Measurements from ENCODE around the gene NRSN1. TPM values are rescaled to one million over a fixed set of nuclear protein-coding genes. Genes with fewer than 3 reads are reported as not detected.

NRSN1 gene
- total RNA-seq (under 1 TPM in 1 of 2 donors, not detected in 1; 0.17 TPM), polyA plus RNA-seq (not detected)
- long read RNA-seq, donor 1 = 0 reads
- long read RNA-seq, donor 2 = 0 reads
- long read RNA-seq, donor 3 = 0 reads
- long read RNA-seq, donor 4 = 0 reads
- long read RNA-seq, donor 5 = 0 reads

DNA sequence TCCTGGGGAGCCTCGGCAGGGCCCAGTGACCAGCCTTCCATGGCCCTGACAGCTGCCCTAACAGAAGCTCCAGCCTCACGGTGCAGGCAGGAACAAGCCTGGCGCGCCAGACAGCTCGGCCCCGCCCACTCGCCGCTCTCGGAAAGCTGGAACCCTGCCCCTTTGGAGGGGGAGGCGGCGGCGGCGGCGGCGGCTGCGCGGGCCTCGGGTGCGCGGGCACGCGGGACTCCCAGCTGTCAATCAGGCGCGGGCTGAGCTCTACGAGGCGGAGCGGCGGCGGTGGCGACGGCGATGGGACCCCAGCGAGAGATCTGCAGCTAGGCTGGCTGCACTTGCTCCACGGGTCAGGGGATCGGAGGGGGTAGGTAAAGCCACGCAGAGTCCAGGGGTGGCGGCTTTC, at the start of gene NRSN1:
Gene NRSN1 (plus strand): TSS at position 236 of the 400 bp plus-strand sequence. CDS start 8,113 bp downstream, outside the sequence.
- no peaks in the 10 kb centered on the region for H3K36me3 ChIP-seq (ENCODE audit: control insufficient read depth in 4 of 4, insufficient read depth in 4 of 4, low read length in 4 of 4)
- no peak within 1 kb of the TSS for H3K4me3 ChIP-seq
- H3K9me3 ChIP-seq (ENCODE audit: control insufficient read depth in 4 of 4, insufficient read depth in 3 of 4, low read length in 3 of 4) = no peaks in the 10 kb centered on the region
- H3K27ac ChIP-seq (ENCODE audit: low read depth in 1 of 2, low read length in 1 of 2) = no peak within 1 kb of the TSS
- H3K27me3 ChIP-seq (ENCODE audit: control insufficient read depth in 3 of 3, insufficient read depth in 3 of 3, low read length in 2 of 3) = no peaks in the 10 kb centered on the region
- TF ChIP-seq, protein P1, sequence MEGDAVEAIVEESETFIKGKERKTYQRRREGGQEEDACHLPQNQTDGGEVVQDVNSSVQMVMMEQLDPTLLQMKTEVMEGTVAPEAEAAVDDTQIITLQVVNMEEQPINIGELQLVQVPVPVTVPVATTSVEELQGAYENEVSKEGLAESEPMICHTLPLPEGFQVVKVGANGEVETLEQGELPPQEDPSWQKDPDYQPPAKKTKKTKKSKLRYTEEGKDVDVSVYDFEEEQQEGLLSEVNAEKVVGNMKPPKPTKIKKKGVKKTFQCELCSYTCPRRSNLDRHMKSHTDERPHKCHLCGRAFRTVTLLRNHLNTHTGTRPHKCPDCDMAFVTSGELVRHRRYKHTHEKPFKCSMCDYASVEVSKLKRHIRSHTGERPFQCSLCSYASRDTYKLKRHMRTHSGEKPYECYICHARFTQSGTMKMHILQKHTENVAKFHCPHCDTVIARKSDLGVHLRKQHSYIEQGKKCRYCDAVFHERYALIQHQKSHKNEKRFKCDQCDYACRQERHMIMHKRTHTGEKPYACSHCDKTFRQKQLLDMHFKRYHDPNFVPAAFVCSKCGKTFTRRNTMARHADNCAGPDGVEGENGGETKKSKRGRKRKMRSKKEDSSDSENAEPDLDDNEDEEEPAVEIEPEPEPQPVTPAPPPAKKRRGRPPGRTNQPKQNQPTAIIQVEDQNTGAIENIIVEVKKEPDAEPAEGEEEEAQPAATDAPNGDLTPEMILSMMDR (IDR thresholded peaks at IDR 0.05; ENCODE audit: control extremely low read depth, extremely low read depth) = no peak
- DNase-seq = peak; percentile 17 to 54 (median 26)
- peaks cover 0 to 6% (median 0%) of the 10 kb centered on the region in 5 donors for H3K4me1 ChIP-seq (ENCODE audit: control insufficient read depth in 5 of 5, insufficient read depth in 5 of 5, low read length in 5 of 5)
- ATAC-seq (ENCODE audit: insufficient read depth, low FRiP score) = no peak
- no peak within 1 kb of the TSS for H3K9ac ChIP-seq (ENCODE audit: insufficient read depth in 1 of 2, low read length in 2 of 2)
- 1 to 5% methylated on average over 26 to 37 of the region's 37 CpGs for WGBS, 2 donors

DNA sequence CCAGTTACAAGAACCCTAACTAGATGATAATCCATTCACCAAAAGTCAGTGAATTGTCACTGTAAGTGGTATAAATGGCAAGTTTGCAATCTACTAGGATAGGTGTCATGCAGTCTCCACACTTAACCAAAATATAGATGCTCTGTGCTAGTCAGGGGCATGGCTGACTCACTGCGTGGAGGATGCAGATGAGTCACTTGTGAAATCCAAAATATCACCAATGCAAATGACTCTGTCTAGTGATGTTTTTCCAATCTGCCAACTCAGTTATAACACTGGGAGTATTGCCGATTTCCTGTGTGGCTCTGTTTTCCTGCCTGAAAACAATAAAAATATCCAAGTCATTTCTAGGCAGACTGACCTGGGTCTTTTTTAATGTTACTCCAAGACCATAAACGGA, 47.8 kb upstream of the NRSN1 start:
- H3K9ac ChIP-seq (ENCODE audit: insufficient read depth in 1 of 2, low read length in 2 of 2) = no peak overlapping the region

DNA sequence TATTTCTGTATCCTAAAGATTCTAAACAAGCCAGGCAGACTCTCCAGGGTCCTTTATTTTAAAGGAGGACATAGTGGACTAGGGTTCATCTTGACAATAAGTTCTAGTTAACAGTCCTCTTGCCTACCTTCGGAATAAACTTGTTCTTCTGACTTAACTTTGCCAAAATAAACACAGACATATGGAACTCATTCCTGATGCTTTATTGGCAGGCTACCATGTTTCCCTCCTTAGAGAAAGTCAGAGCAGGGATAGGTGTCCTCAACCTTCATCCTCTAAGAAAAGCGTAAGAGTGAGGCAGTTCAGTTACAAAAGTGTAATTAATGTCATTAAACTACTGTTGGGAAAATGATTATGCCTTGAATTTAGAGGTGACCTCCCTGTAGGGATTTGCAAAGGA, 46.9 kb upstream of the NRSN1 start:
- Histone ChIP-seq H3K27ac (ENCODE audit: low read depth in 1 of 2, low read length in 1 of 2) (no peak overlapping the region), H3K4me1 (ENCODE audit: control insufficient read depth in 5 of 5, insufficient read depth in 5 of 5, low read length in 5 of 5) (no peaks in the 10 kb centered on the region), H3K36me3 (ENCODE audit: control insufficient read depth in 4 of 4, insufficient read depth in 4 of 4, low read length in 4 of 4) (no peaks in the 10 kb centered on the region), H3K4me3 (no peak overlapping the region), H3K9ac (ENCODE audit: insufficient read depth in 1 of 2, low read length in 2 of 2) (no peak overlapping the region), H3K27me3 (ENCODE audit: control insufficient read depth in 3 of 3, insufficient read depth in 3 of 3, low read length in 2 of 3) (no peaks in the 10 kb centered on the region), H3K9me3 (ENCODE audit: control insufficient read depth in 4 of 4, insufficient read depth in 3 of 4, low read length in 3 of 4) (no peaks in the 10 kb centered on the region)
- ATAC-seq (ENCODE audit: insufficient read depth, low FRiP score) (no peak), DNase-seq (no peak)
- 78 to 80% methylated on average over 2 of the region's 2 CpGs for WGBS, 2 donors
- TF ChIP-seq, protein P1 (IDR thresholded peaks at IDR 0.05; ENCODE audit: control extremely low read depth, extremely low read depth) = no peak

More for the DNA sequence above, 47.8 kb upstream of the NRSN1 start:
- H3K4me3 ChIP-seq = no peak overlapping the region
- no peak overlapping the region for H3K27ac ChIP-seq (ENCODE audit: low read depth in 1 of 2, low read length in 1 of 2)
- no peaks in the 10 kb centered on the region for H3K36me3 ChIP-seq (ENCODE audit: control insufficient read depth in 4 of 4, insufficient read depth in 4 of 4, low read length in 4 of 4)
- DNase-seq (no peak), ATAC-seq (ENCODE audit: insufficient read depth, low FRiP score) (no peak)
- WGBS, 2 donors = 78 to 84% methylated on average over 3 of the region's 3 CpGs
- no peaks in the 10 kb centered on the region for H3K27me3 ChIP-seq (ENCODE audit: control insufficient read depth in 3 of 3, insufficient read depth in 3 of 3, low read length in 2 of 3)
- H3K4me1 ChIP-seq (ENCODE audit: control insufficient read depth in 5 of 5, insufficient read depth in 5 of 5, low read length in 5 of 5) = no peaks in the 10 kb centered on the region
- no peaks in the 10 kb centered on the region for H3K9me3 ChIP-seq (ENCODE audit: control insufficient read depth in 4 of 4, insufficient read depth in 3 of 4, low read length in 3 of 4)
- TF ChIP-seq, protein P1 (IDR thresholded peaks at IDR 0.05; ENCODE audit: control extremely low read depth, extremely low read depth) = no peak

DNA sequence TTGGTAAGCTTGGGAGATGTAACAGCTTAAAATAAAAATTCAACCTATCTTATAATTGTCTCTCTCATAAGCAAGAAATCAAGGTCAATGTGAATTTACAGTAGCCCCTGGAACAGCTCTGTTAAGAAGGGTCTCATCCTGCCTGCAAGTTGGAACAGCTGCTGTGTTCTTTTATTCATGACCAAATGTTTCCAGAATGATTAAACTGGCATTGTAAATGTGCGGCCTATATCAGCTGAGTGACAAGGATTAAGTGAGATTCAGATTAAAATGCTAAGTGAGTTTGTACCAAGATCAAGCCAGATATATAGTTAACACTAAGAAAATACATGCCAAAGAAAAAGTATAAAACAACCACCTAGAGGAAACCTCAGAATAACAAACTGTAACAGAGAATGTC, 45.3 kb upstream of the NRSN1 start:
- ATAC-seq (ENCODE audit: insufficient read depth, low FRiP score) = no peak
- Histone ChIP-seq H3K27ac (ENCODE audit: low read depth in 1 of 2, low read length in 1 of 2) (no peak overlapping the region), H3K27me3 (ENCODE audit: control insufficient read depth in 3 of 3, insufficient read depth in 3 of 3, low read length in 2 of 3) (no peaks in the 10 kb centered on the region), H3K9me3 (ENCODE audit: control insufficient read depth in 4 of 4, insufficient read depth in 3 of 4, low read length in 3 of 4) (no peaks in the 10 kb centered on the region), H3K4me3 (no peak overlapping the region), H3K9ac (ENCODE audit: insufficient read depth in 1 of 2, low read length in 2 of 2) (no peak overlapping the region), H3K4me1 (ENCODE audit: control insufficient read depth in 5 of 5, insufficient read depth in 5 of 5, low read length in 5 of 5) (no peaks in the 10 kb centered on the region), H3K36me3 (ENCODE audit: control insufficient read depth in 4 of 4, insufficient read depth in 4 of 4, low read length in 4 of 4) (no peaks in the 10 kb centered on the region)
- 70 to 90% methylated on average over 1 of the region's 1 CpG for WGBS, 2 donors
- TF ChIP-seq, protein P1 (IDR thresholded peaks at IDR 0.05; ENCODE audit: control extremely low read depth, extremely low read depth) = no peak
- DNase-seq = no peak

Measured in lung (tissue), 16 donors.